Measurements from ENCODE around the gene ZFP91.

GRCh38 chr11:58647866-58648265 lies 69.0 kb downstream of the ZFP91 start:
- no peak for TF ChIP-seq POLR2AphosphoS5 (IDR thresholded peaks at IDR 0.05)
- no peak for TF ChIP-seq CTCF (IDR thresholded peaks at IDR 0.05)
